K562 (cell line): ENCODE data around the gene DYNLL1. TPM values are rescaled to one million over a fixed set of nuclear protein-coding genes. Genes with fewer than 3 reads are reported as not detected.

Source experiments
- ATAC-seq: fragments of 200-7000 bp; cut with Tn5 transposase; 3 replicates; pipeline ENCODE4 v1.9.1; 2020; ENCODE audit warnings: moderate library complexity
- BruUV-seq: library from RNA; stranded (reverse); fragments of 400-500 nt; replicated peaks from 2 replicates; lab custom pipeline; 2021; lab: Mats Ljungman, UMichigan
- CTCF ChIA-PET: fragments of 300-600 bp; formaldehyde crosslinking; extraction: SDS; loops from one replicate; lab custom pipeline; 2021; ENCODE audit warnings: low intra/inter-chr PET ratio; lab: Yijun Ruan, JAX
- POLR2A ChIA-PET: fragments of 300-600, 350-650 bp; sonication (Branson Sonifier 250); formaldehyde crosslinking; extraction: SDS; loops from one replicate; lab custom pipeline; 2021; ENCODE audit warnings: antibody characterized with exemption, inconsistent platforms; lab: Yijun Ruan, JAX
- DNase-seq, 4 experiments: peaks; one replicate each; pipeline versions ENCODE4 v3.0.0 to v3.0.0-alpha.2; 2011 to 2018; ENCODE audit warnings: low spot score in 3 of 4, mixed read lengths in 3 of 4; ENCODE audit errors: extremely low read depth in 1 of 4
- FAIRE-seq: peaks from 2 replicates; lab custom pipeline; 2011; peaks lifted over from hg19 to GRCh38; lab: Jason Lieb, UNC
- H2AFZ ChIP-seq: 2 replicates; pipeline ENCODE4 v1.6.0; 2011; ENCODE audit warnings: low read depth, low read length, control low read depth, inconsistent platforms
- H3K27ac ChIP-seq: fragments of 200-600 bp; 3 replicates; pipeline ENCODE4 v1.8.0; 2011; ENCODE audit warnings: low read depth, mild to moderate bottlenecking, control low read depth, inconsistent platforms, low read length, moderate library complexity, mixed read lengths; ENCODE audit errors: extremely low read depth
- H3K27me3 ChIP-seq, 2 experiments: fragments of 300-600 bp in 1 of 2; 2 replicates in 1 of 2; 3 replicates in 1 of 2; pipeline versions ENCODE4 v1.6.0 to v1.8.0; 2011; ENCODE audit warnings: inconsistent platforms in 2 of 2, low read length in 2 of 2, mild to moderate bottlenecking in 1 of 2, mixed read lengths in 1 of 2, moderate library complexity in 1 of 2; ENCODE audit not compliant: control insufficient read depth in 2 of 2, insufficient read depth in 2 of 2
- H3K36me3 ChIP-seq: fragments of 300-600 bp; 3 replicates; pipeline ENCODE4 v1.8.0; 2011; ENCODE audit warnings: mild to moderate bottlenecking, low read length, inconsistent platforms; ENCODE audit not compliant: control insufficient read depth, insufficient read depth
- H3K4me1 ChIP-seq, 2 experiments: fragments of 200-600 bp in 1 of 2; replicated peaks in 1 of 2; 2 replicates in 1 of 2; 3 replicates in 1 of 2; pipeline versions ENCODE4 v1.5.1 to v1.8.0; 2011; ENCODE audit warnings: inconsistent platforms in 2 of 2, low read length in 2 of 2, mild to moderate bottlenecking in 1 of 2, mixed read lengths in 1 of 2, moderate library complexity in 1 of 2; ENCODE audit not compliant: control insufficient read depth in 2 of 2, insufficient read depth in 2 of 2
- H3K4me2 ChIP-seq: 2 replicates; pipeline ENCODE4 v1.6.1; 2011; ENCODE audit warnings: low read length, control low read depth, inconsistent platforms, mixed read lengths; ENCODE audit not compliant: insufficient read depth
- H3K4me3 ChIP-seq: fragments of 200-600 bp; sonication (generic), shearing (Covaris generic); 2 replicates; pipeline ENCODE4 v1.5.1; 2016; ENCODE audit warnings: control low read depth, inconsistent platforms
- H3K79me2 ChIP-seq: fragments of 200-600 bp; 3 replicates; pipeline ENCODE4 v1.8.0; 2011; ENCODE audit warnings: low read length, inconsistent platforms; ENCODE audit not compliant: control insufficient read depth, insufficient read depth
- H3K9ac ChIP-seq, 2 experiments: 2 replicates each; pipeline versions ENCODE4 v1.6.0 to v1.6.1; 2011; ENCODE audit warnings: low read depth in 2 of 2, low read length in 2 of 2, control low read depth in 1 of 2, inconsistent platforms in 1 of 2, mild to moderate bottlenecking in 1 of 2, mixed read lengths in 1 of 2; ENCODE audit not compliant: insufficient read depth in 1 of 2
- H3K9me1 ChIP-seq: one replicate; pipeline ENCODE4 v1.6.0; 2011; ENCODE audit warnings: inconsistent platforms, mild to moderate bottlenecking, low read length, moderate library complexity; ENCODE audit not compliant: control insufficient read depth, insufficient read depth
- H3K9me3 ChIP-seq: replicated peaks from 2 replicates; pipeline ENCODE4 v1.5.1; 2011; ENCODE audit warnings: low read depth, low read length, inconsistent platforms; ENCODE audit not compliant: control insufficient read depth, insufficient read depth
- H4K20me1 ChIP-seq: replicated peaks from 2 replicates; pipeline ENCODE4 v1.6.1; 2011; ENCODE audit warnings: low read length, inconsistent platforms, mixed read lengths; ENCODE audit not compliant: control insufficient read depth, insufficient read depth
- BDP1 ChIP-seq: IDR thresholded peaks from 3 replicates; pipeline ENCODE4 v1.6.1; 2011; ENCODE audit not compliant: insufficient read length, insufficient read depth
- CTBP1 ChIP-seq: fragments of 450-650 bp; IDR thresholded peaks from 2 replicates; pipeline ENCODE4 v1.6.1; 2016; ENCODE audit warnings: borderline replicate concordance
- ELF2 ChIP-seq: fragments of 250-450 bp; sonication (Bioruptor Pico); IDR thresholded peaks from 2 replicates; pipeline ENCODE4 v1.5.0; 2021; ENCODE audit warnings: mild to moderate bottlenecking
- ESRRB ChIP-seq: fragments of 250-450 bp; sonication (Bioruptor Pico); IDR thresholded peaks from 2 replicates; pipeline ENCODE4 v1.5.0; 2020; ENCODE audit warnings: mild to moderate bottlenecking, moderate library complexity, borderline replicate concordance
- GATAD2B ChIP-seq: fragments of 450-650 bp; IDR thresholded peaks from 2 replicates; pipeline ENCODE4 v1.6.1; 2017; ENCODE audit warnings: mild to moderate bottlenecking, borderline replicate concordance
- LARP7 ChIP-seq: fragments of 450-650 bp; IDR thresholded peaks from 2 replicates; pipeline ENCODE4 v1.6.1; 2016
- PKNOX1 ChIP-seq: fragments of 450-650 bp; IDR thresholded peaks from 2 replicates; pipeline ENCODE4 v1.6.1; 2016
- TRIM25 ChIP-seq: fragments of 450-650 bp; IDR thresholded peaks from 2 replicates; pipeline ENCODE4 v1.7.0; 2016; ENCODE audit warnings: borderline replicate concordance
- ZBTB49 ChIP-seq: sonication (generic); formaldehyde crosslinking; IDR thresholded peaks from 2 replicates; pipeline ENCODE4 v1.8.0; 2022; ENCODE audit warnings: missing genetic modification reagents, mild to moderate bottlenecking, borderline replicate concordance
- ZKSCAN3 ChIP-seq: fragments of 250-450 bp; sonication (Bioruptor Pico); IDR thresholded peaks from 2 replicates; pipeline ENCODE4 v1.4.0; 2020
- ZNF143 ChIP-seq: sonication (generic); formaldehyde crosslinking; IDR thresholded peaks from 2 replicates; pipeline ENCODE4 v1.9.0; 2022; ENCODE audit warnings: mild to moderate bottlenecking, missing genetic modification reagents
- WGBS: fragments of 100-300 bp; shearing (Covaris generic); methylation state at CpG from one replicate; pipeline ENCODE4 v1.1.6; 2016; ENCODE audit warnings: low coverage, mixed read lengths; ENCODE audit not compliant: insufficient coverage; ENCODE audit errors: missing lambda C conversion rate; 5-methylcytosine and 5-hydroxymethylcytosine counted together
- in situ Hi-C: fragments of 300-500 bp; cut with MboI; formaldehyde crosslinking; loops from 4 replicates; pipeline ENCODE4 v1.15.0; 2018; ENCODE audit warnings: inconsistent platforms, mixed read lengths
- intact Hi-C: fragments of 100-400 bp; cut with micrococcal nuclease; formaldehyde crosslinking; loops from 2 replicates; pipeline ENCODE4 v1.14.2; 2022
- polyA plus RNA-seq, 8 experiments: library from polyadenylated mRNA; depleted of rRNA in 4 of 8; stranded (reverse) in 5 of 8; unstranded in 3 of 8; fragments of >200 nt; fragmentation: Nextera tagmentation in 2 of 8; fragmentation: Illumina TruSeq in 1 of 8; extraction: Ambion mirVana in 2 of 8; extraction: Trizol in 1 of 8; gene quantifications; 2 replicates each; pipeline versions ENCODE4 v1.2.1 to v1.2.3, GENCODE V29; 2011 to 2014; ENCODE audit warnings: inconsistent platforms in 1 of 8, missing spikeins in 1 of 8
- total RNA-seq, 7 experiments: library from RNA; depleted of rRNA in 6 of 7; stranded (reverse); fragments of >200 nt in 6 of 7; fragmentation: Illumina TruSeq in 2 of 7; extraction: Trizol in 2 of 7; gene quantifications; 2 replicates each; pipeline versions ENCODE4 v1.2.1 to v1.2.3, GENCODE V29; 2011 to 2021; ENCODE audit warnings: low replicate concordance in 1 of 7
- TF ChIP-seq, protein P1 (sequence below): sonication (generic); formaldehyde crosslinking; IDR thresholded peaks from 2 replicates; pipeline ENCODE4 v1.8.0; 2022; ENCODE audit warnings: mild to moderate bottlenecking, missing genetic modification reagents

The DYNLL1 gene
- total and polyA plus RNA-seq, 9 of the 15 experiments (the other 6 are each of a cell fraction or from before 2014, with no cell fraction given), result 303 to 1,112 (median 468) TPM

DNA sequence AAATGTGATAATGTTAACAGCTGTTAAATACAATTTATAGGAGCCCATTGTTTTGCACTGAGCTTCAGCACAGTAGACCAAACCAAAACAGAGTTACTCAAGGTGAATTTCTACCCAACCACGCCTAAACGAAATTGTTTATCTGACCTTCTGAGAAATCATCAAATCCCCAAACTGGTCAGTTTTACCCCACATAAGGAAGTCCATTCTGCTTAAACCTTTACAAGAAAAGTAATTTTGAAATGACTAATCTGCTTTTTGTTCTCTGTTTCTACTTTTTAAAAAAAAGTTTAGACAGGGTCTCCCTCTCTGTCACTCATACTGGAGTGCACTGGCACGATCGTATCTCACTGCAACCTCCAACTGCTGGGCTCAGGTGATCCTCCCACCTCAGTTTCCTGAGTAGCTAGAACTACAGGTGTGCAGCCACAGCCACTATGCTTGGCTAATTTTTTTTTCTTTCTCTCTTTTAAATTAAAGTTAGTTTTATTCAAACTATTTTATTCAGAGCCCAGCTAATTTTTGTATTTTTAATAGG, 36.9 kb downstream of the DYNLL1 start:
- ATAC-seq (no peak), FAIRE-seq (no peak), DNase-seq (no peak)
- in situ Hi-C loops, result no loop called here
- no TSS peak for BruUV-seq
- POLR2A ChIA-PET, result interaction anchor here (0.8 kb wide), 1 partner anchor 11 kb away, joined by 4 read pairs; no protein-coding TSS in a partner anchor
- Histone ChIP-seq H3K9me1 (no peaks in the 10 kb centered on the region), H3K36me3 (peaks cover 21% of the 10 kb centered on the region), H3K4me3 (no peak overlapping the region), H3K27ac (no peak overlapping the region), H3K4me1 (peaks cover 20 to 23% of the 10 kb centered on the region in 2 experiments), H3K9ac (no peak overlapping the region), H3K4me2 (no peak overlapping the region), H2AFZ (peak overlapping the region; percentile 26; the same call in 1 of the 2 replicates), H3K79me2 (peaks cover 46% of the 10 kb centered on the region), H4K20me1 (peaks cover 29% of the 10 kb centered on the region), H3K27me3 (no peaks in the 10 kb centered on the region), H3K9me3 (no peaks in the 10 kb centered on the region)
- CTCF ChIA-PET, result no interaction called here
- WGBS, result 26% methylated on average over 4 of the region's 4 CpGs
- intact Hi-C loops, result no loop called here
- no peak for TF ChIP-seq BDP1
- peak; percentile 55 for TF ChIP-seq PKNOX1
- TF ChIP-seq CTBP1, result no peak
- TF ChIP-seq ELF2, result no peak
- TF ChIP-seq ZNF143, result no peak
- TF ChIP-seq LARP7, result no peak
- TF ChIP-seq ZBTB49, result no peak
- TF ChIP-seq ESRRB (CRISPR knock-in tag), result no peak
- TF ChIP-seq, protein P1, sequence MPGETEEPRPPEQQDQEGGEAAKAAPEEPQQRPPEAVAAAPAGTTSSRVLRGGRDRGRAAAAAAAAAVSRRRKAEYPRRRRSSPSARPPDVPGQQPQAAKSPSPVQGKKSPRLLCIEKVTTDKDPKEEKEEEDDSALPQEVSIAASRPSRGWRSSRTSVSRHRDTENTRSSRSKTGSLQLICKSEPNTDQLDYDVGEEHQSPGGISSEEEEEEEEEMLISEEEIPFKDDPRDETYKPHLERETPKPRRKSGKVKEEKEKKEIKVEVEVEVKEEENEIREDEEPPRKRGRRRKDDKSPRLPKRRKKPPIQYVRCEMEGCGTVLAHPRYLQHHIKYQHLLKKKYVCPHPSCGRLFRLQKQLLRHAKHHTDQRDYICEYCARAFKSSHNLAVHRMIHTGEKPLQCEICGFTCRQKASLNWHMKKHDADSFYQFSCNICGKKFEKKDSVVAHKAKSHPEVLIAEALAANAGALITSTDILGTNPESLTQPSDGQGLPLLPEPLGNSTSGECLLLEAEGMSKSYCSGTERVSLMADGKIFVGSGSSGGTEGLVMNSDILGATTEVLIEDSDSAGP (CRISPR knock-in tag), result no peak
- TF ChIP-seq TRIM25, result no peak
- no peak for TF ChIP-seq ZKSCAN3 (CRISPR knock-in tag)
- no peak for TF ChIP-seq GATAD2B
